ENCODE results near the gene ACSF2.

DNA sequence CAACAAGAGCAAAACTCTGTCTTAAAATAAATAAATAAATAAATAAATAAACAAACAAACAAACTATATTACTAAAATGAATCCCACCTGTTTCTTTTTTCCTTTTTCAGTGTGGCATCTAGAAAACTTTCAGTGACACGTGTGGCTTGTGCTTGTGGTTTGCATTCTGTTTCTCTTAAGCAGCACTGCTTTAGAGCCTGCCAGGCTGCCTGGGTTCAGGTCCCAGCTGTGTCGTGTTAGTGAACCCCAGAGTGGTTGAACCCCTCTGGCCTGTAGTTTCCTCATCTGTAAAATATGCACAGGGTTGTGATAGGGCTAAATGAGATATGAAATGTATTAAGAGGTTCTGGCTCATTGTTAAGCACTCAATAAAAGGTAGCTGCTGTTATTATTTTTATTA lies 94.5 kb downstream of the ACSF2 start:
- no peak for TF ChIP-seq CTCF (IDR thresholded peaks at IDR 0.05)
- no peak for TF ChIP-seq POLR2A (IDR thresholded peaks at IDR 0.05; ENCODE audit: low read length)
- TF ChIP-seq POLR2AphosphoS2 (conservative IDR thresholded peaks at IDR 0.05; ENCODE audit: low read length), result no peak
